HepG2 (cell line): Measurements from ENCODE around the gene ZSCAN5C. TPM values are rescaled to one million over a fixed set of nuclear protein-coding genes. Genes with fewer than 3 reads are reported as not detected.

ENCODE experiments used
- BATF2 ChIP-seq: sonication (generic); formaldehyde crosslinking; IDR thresholded peaks from 2 replicates; pipeline ENCODE4 v1.8.0; 2022; ENCODE audit warnings: mild to moderate bottlenecking, missing genetic modification reagents, moderate library complexity
- CERS6 ChIP-seq: sonication (generic); formaldehyde crosslinking; IDR thresholded peaks from 2 replicates; pipeline ENCODE4 v1.5.0; 2020; ENCODE audit warnings: missing genetic modification reagents
- ETV5 ChIP-seq: IDR thresholded peaks from 2 replicates; pipeline ENCODE4 v1.6.1; 2018; ENCODE audit warnings: missing biosample characterization, missing genetic modification reagents, inconsistent platforms, borderline replicate concordance
- FOSL2 ChIP-seq: sonication (generic); formaldehyde crosslinking; IDR thresholded peaks from 2 replicates; pipeline ENCODE4 v1.4.0; 2020; ENCODE audit warnings: missing genetic modification reagents
- NFKB2 ChIP-seq: sonication (generic); formaldehyde crosslinking; IDR thresholded peaks from 2 replicates; pipeline ENCODE4 v1.4.0; 2020; ENCODE audit warnings: missing genetic modification reagents, borderline replicate concordance
- PATZ1 ChIP-seq: sonication (generic); formaldehyde crosslinking; IDR thresholded peaks from 2 replicates; pipeline ENCODE4 v1.4.0; 2020; ENCODE audit warnings: missing genetic modification reagents
- POLR2A ChIP-seq, 2 experiments: IDR thresholded peaks; 2 replicates each; pipeline ENCODE4 v1.6.1; 2011; ENCODE audit warnings: low read depth in 2 of 2, low read length in 2 of 2, mild to moderate bottlenecking in 1 of 2, moderate library complexity in 1 of 2; ENCODE audit not compliant: insufficient read depth in 1 of 2
- RCOR2 ChIP-seq: IDR thresholded peaks from 2 replicates; pipeline ENCODE4 v1.6.1; 2016; ENCODE audit warnings: missing biosample characterization, missing genetic modification reagents
- RNF2 ChIP-seq: fragments of 450-650 bp; conservative IDR thresholded peaks from 2 replicates; pipeline ENCODE4 v1.6.1; 2016; ENCODE audit warnings: low read depth
- THAP7 ChIP-seq: sonication (generic); formaldehyde crosslinking; IDR thresholded peaks from 2 replicates; pipeline ENCODE4 v1.8.1; 2023; ENCODE audit warnings: mild to moderate bottlenecking, missing genetic modification reagents
- ZBTB7B ChIP-seq: sonication (generic); formaldehyde crosslinking; IDR thresholded peaks from 2 replicates; pipeline ENCODE4 v1.4.0; 2020; ENCODE audit warnings: missing genetic modification reagents
- ZNF556 ChIP-seq: sonication (generic); formaldehyde crosslinking; IDR thresholded peaks from 2 replicates; pipeline ENCODE4 v1.4.0; 2020; ENCODE audit warnings: mild to moderate bottlenecking, missing genetic modification reagents, borderline replicate concordance
- ZNF777 ChIP-seq: sonication (generic); formaldehyde crosslinking; IDR thresholded peaks from 2 replicates; pipeline ENCODE4 v1.4.0; 2020; ENCODE audit warnings: missing genetic modification reagents
- ZNF792 ChIP-seq: IDR thresholded peaks from 2 replicates; pipeline ENCODE4 v1.6.1; 2016
- polyA plus RNA-seq, 8 experiments: library from polyadenylated mRNA; depleted of rRNA in 3 of 8; stranded (reverse) in 7 of 8; unstranded in 1 of 8; fragments of >200 nt; fragmentation: Illumina TruSeq in 4 of 8; extraction: Trizol in 4 of 8; gene quantifications; 2 replicates each; pipeline versions ENCODE4 v1.2.1 to v1.2.3, GENCODE V29; 2011 to 2016; ENCODE audit warnings: low read depth in 4 of 8, missing spikeins in 1 of 8, mixed read lengths in 1 of 8; ENCODE audit not compliant: insufficient read depth in 1 of 8
- total RNA-seq, 5 experiments: library from RNA; depleted of rRNA; stranded (reverse); fragments of >200 nt; fragmentation: Illumina TruSeq; extraction: Trizol; gene quantifications; 2 replicates each; pipeline ENCODE4 v1.2.3, GENCODE V29; 2016; ENCODE audit warnings: low read depth in 1 of 5
- TF ChIP-seq, protein P1 (sequence below): sonication (generic); formaldehyde crosslinking; IDR thresholded peaks from 2 replicates; pipeline ENCODE4 v1.4.0; 2020; ENCODE audit warnings: mild to moderate bottlenecking, low read depth, missing genetic modification reagents
- TF ChIP-seq, protein P2 (sequence below): sonication (generic); formaldehyde crosslinking; IDR thresholded peaks from 2 replicates; pipeline ENCODE4 v1.5.1; 2020; ENCODE audit warnings: mild to moderate bottlenecking, missing genetic modification reagents, borderline replicate concordance
- TF ChIP-seq, protein P3 (sequence below): IDR thresholded peaks from 2 replicates; pipeline ENCODE4 v1.6.1; 2018; ENCODE audit warnings: missing genetic modification reagents, mild to moderate bottlenecking, missing compliant biosample characterization

Gene ZSCAN5C
- total and polyA plus RNA-seq, 2 of the 13 experiments (the other 11 are each of a cell fraction or from before 2014, with no cell fraction given) = not detected

GRCh38 chr19:56170261-56170660, 31.8 kb upstream of the ZSCAN5C start (continued):
- TF ChIP-seq ZNF556 (CRISPR knock-in tag) = no peak
- TF ChIP-seq FOSL2 (CRISPR knock-in tag) = peak; percentile 95
- TF ChIP-seq, protein P1, sequence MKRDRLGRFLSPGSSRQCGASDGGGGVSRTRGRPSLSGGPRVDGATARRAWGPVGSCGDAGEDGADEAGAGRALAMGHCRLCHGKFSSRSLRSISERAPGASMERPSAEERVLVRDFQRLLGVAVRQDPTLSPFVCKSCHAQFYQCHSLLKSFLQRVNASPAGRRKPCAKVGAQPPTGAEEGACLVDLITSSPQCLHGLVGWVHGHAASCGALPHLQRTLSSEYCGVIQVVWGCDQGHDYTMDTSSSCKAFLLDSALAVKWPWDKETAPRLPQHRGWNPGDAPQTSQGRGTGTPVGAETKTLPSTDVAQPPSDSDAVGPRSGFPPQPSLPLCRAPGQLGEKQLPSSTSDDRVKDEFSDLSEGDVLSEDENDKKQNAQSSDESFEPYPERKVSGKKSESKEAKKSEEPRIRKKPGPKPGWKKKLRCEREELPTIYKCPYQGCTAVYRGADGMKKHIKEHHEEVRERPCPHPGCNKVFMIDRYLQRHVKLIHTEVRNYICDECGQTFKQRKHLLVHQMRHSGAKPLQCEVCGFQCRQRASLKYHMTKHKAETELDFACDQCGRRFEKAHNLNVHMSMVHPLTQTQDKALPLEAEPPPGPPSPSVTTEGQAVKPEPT = 0 out of 2 replicates have a peak, but pooled peaks have one; percentile 54
- TF ChIP-seq, protein P2, sequence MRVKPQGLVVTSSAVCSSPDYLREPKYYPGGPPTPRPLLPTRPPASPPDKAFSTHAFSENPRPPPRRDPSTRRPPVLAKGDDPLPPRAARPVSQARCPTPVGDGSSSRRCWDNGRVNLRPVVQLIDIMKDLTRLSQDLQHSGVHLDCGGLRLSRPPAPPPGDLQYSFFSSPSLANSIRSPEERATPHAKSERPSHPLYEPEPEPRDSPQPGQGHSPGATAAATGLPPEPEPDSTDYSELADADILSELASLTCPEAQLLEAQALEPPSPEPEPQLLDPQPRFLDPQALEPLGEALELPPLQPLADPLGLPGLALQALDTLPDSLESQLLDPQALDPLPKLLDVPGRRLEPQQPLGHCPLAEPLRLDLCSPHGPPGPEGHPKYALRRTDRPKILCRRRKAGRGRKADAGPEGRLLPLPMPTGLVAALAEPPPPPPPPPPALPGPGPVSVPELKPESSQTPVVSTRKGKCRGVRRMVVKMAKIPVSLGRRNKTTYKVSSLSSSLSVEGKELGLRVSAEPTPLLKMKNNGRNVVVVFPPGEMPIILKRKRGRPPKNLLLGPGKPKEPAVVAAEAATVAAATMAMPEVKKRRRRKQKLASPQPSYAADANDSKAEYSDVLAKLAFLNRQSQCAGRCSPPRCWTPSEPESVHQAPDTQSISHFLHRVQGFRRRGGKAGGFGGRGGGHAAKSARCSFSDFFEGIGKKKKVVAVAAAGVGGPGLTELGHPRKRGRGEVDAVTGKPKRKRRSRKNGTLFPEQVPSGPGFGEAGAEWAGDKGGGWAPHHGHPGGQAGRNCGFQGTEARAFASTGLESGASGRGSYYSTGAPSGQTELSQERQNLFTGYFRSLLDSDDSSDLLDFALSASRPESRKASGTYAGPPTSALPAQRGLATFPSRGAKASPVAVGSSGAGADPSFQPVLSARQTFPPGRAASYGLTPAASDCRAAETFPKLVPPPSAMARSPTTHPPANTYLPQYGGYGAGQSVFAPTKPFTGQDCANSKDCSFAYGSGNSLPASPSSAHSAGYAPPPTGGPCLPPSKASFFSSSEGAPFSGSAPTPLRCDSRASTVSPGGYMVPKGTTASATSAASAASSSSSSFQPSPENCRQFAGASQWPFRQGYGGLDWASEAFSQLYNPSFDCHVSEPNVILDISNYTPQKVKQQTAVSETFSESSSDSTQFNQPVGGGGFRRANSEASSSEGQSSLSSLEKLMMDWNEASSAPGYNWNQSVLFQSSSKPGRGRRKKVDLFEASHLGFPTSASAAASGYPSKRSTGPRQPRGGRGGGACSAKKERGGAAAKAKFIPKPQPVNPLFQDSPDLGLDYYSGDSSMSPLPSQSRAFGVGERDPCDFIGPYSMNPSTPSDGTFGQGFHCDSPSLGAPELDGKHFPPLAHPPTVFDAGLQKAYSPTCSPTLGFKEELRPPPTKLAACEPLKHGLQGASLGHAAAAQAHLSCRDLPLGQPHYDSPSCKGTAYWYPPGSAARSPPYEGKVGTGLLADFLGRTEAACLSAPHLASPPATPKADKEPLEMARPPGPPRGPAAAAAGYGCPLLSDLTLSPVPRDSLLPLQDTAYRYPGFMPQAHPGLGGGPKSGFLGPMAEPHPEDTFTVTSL (CRISPR knock-in tag) = peak; percentile 57
- peak; percentile 34 to 36; a peak in 1 of 4 replicates for TF ChIP-seq POLR2A (IDR thresholded peaks at IDR 0.05; ENCODE audit: insufficient read depth in 1 of 2, low read depth in 2 of 2, low read length in 2 of 2)
- peak; percentile 86 for TF ChIP-seq ZNF792 (CRISPR knock-in tag)
- TF ChIP-seq PATZ1 (CRISPR knock-in tag) = peak; percentile 47; the same call in 1 of the 2 replicates
- TF ChIP-seq RCOR2 (CRISPR knock-in tag) = peak; percentile 62; the same call in 1 of the 2 replicates
- peak; percentile 84; the same call in 1 of the 2 replicates for TF ChIP-seq NFKB2 (CRISPR knock-in tag)
- TF ChIP-seq ZNF777 (CRISPR knock-in tag) = no peak
- TF ChIP-seq BATF2 = 0 out of 2 replicates have a peak, but pooled peaks have one; percentile 34
- peak; percentile 80; the same call in 1 of the 2 replicates for TF ChIP-seq ETV5
- peak; percentile 52; the same call in 1 of the 2 replicates for TF ChIP-seq RNF2
- peak; percentile 20; the same call in 1 of the 2 replicates for TF ChIP-seq THAP7 (CRISPR knock-in tag)
- no peak for TF ChIP-seq CERS6 (CRISPR knock-in tag)
- TF ChIP-seq ZBTB7B (CRISPR knock-in tag) = peak; percentile 50; the same call in 1 of the 2 replicates
- TF ChIP-seq, protein P3, sequence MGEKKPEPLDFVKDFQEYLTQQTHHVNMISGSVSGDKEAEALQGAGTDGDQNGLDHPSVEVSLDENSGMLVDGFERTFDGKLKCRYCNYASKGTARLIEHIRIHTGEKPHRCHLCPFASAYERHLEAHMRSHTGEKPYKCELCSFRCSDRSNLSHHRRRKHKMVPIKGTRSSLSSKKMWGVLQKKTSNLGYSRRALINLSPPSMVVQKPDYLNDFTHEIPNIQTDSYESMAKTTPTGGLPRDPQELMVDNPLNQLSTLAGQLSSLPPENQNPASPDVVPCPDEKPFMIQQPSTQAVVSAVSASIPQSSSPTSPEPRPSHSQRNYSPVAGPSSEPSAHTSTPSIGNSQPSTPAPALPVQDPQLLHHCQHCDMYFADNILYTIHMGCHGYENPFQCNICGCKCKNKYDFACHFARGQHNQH = peak; percentile 85
